HEK293 (cell line): ENCODE measurements around the gene UBAC2.

ENCODE experiments used
- CTCF ChIA-PET: fragments of 350-600 bp; formaldehyde crosslinking; extraction: SDS; loops from one replicate; lab custom pipeline; 2021; ENCODE audit warnings: antibody characterized with exemption; lab: Yijun Ruan, JAX
- POLR2A ChIA-PET: fragments of 300-600 bp; formaldehyde crosslinking; extraction: SDS; loops from one replicate; lab custom pipeline; 2020; ENCODE audit warnings: antibody characterized with exemption, inconsistent platforms; lab: Yijun Ruan, JAX
- H3K27ac ChIP-seq: fragments of 200-500 bp; sonication (Bioruptor generic); 2 replicates; pipeline ENCODE4 v1.5.1; 2014; ENCODE audit warnings: low read depth, low read length, control low read depth, inconsistent platforms; ENCODE audit errors: extremely low read depth
- H3K36me3 ChIP-seq, 2 experiments: fragments of 200-500 bp in 1 of 2; sonication (Bioruptor generic) in 1 of 2; 1 replicate in 1 of 2; 2 replicates in 1 of 2; pipeline ENCODE4 v1.5.1; 2014 to 2017; ENCODE audit warnings: inconsistent platforms in 2 of 2, low read length in 2 of 2; ENCODE audit not compliant: control insufficient read depth in 2 of 2, insufficient read depth in 1 of 2
- H3K4me1 ChIP-seq: fragments of 200-500 bp; sonication (Bioruptor generic); 2 replicates; pipeline ENCODE4 v1.5.1; 2014; ENCODE audit warnings: mild to moderate bottlenecking, low read length, inconsistent platforms; ENCODE audit not compliant: control insufficient read depth, insufficient read depth
- H3K4me3 ChIP-seq: 2 replicates; pipeline ENCODE4 v1.5.1; 2011; ENCODE audit warnings: low read depth, mild to moderate bottlenecking, control low read depth, low read length, moderate library complexity
- H3K9me3 ChIP-seq: fragments of 200-500 bp; sonication (Bioruptor generic); 2 replicates; pipeline ENCODE4 v1.5.1; 2014; ENCODE audit warnings: low read depth, low read length, inconsistent platforms; ENCODE audit not compliant: control insufficient read depth, insufficient read depth
- ELK4 ChIP-seq: IDR thresholded peaks from 2 replicates; pipeline ENCODE4 v1.6.1; 2011; ENCODE audit warnings: mild to moderate bottlenecking, low read depth, low read length, borderline replicate concordance
- KLF17 ChIP-seq: fragments of 450-650 bp; formaldehyde crosslinking; IDR thresholded peaks from 2 replicates; pipeline ENCODE4 v1.5.1; 2016; ENCODE audit warnings: missing biosample characterization, missing genetic modification characterization
- PRDM1 ChIP-seq: fragments of 450-650 bp; formaldehyde crosslinking; IDR thresholded peaks from 2 replicates; pipeline ENCODE4; 2016; ENCODE audit warnings: missing biosample characterization, missing genetic modification characterization
- REST ChIP-seq: fragments of 450-650 bp; formaldehyde crosslinking; IDR thresholded peaks from 2 replicates; pipeline ENCODE4 v1.5.1; 2016; ENCODE audit warnings: missing biosample characterization, missing genetic modification characterization
- SCRT1 ChIP-seq: fragments of 450-650 bp; formaldehyde crosslinking; IDR thresholded peaks from 2 replicates; pipeline ENCODE4 v1.5.1; 2016; ENCODE audit warnings: missing biosample characterization, missing genetic modification characterization, borderline replicate concordance
- ZBTB17 ChIP-seq: fragments of 450-650 bp; formaldehyde crosslinking; IDR thresholded peaks from 2 replicates; pipeline ENCODE4 v1.5.1; 2016; ENCODE audit warnings: missing biosample characterization, missing genetic modification characterization
- ZBTB20 ChIP-seq: fragments of 450-650 bp; formaldehyde crosslinking; IDR thresholded peaks from 2 replicates; pipeline ENCODE4 v1.5.1; 2016; ENCODE audit warnings: missing biosample characterization, missing genetic modification characterization
- ZBTB26 ChIP-seq: fragments of 450-650 bp; formaldehyde crosslinking; optimal IDR thresholded peaks from 2 replicates; pipeline ENCODE3; 2016; ENCODE audit warnings: missing biosample characterization, mild to moderate bottlenecking, missing genetic modification characterization
- ZBTB8A ChIP-seq: fragments of 450-650 bp; formaldehyde crosslinking; IDR thresholded peaks from 2 replicates; pipeline ENCODE4 v1.5.1; 2016; ENCODE audit warnings: missing biosample characterization, missing genetic modification characterization
- ZNF133 ChIP-seq: fragments of 450-650 bp; formaldehyde crosslinking; IDR thresholded peaks from 2 replicates; pipeline ENCODE4 v1.5.1; 2016; ENCODE audit warnings: missing biosample characterization, missing genetic modification characterization
- ZNF26 ChIP-seq: fragments of 450-650 bp; formaldehyde crosslinking; IDR thresholded peaks from 2 replicates; pipeline ENCODE4 v1.5.1; 2016; ENCODE audit warnings: missing biosample characterization, missing genetic modification characterization
- ZNF280D ChIP-seq: fragments of 450-650 bp; formaldehyde crosslinking; IDR thresholded peaks from 2 replicates; pipeline ENCODE4 v1.5.1; 2016; ENCODE audit warnings: missing biosample characterization, missing genetic modification characterization
- ZNF335 ChIP-seq: fragments of 450-650 bp; formaldehyde crosslinking; conservative IDR thresholded peaks from 2 replicates; pipeline ENCODE4 v1.5.1; 2016; ENCODE audit warnings: missing biosample characterization, missing genetic modification characterization
- ZNF513 ChIP-seq: fragments of 450-650 bp; IDR thresholded peaks from 2 replicates; pipeline ENCODE4 v1.5.1; 2018; ENCODE audit warnings: missing biosample characterization, missing genetic modification characterization
- ZNF521 ChIP-seq: fragments of 450-650 bp; formaldehyde crosslinking; IDR thresholded peaks from 2 replicates; pipeline ENCODE4 v1.5.1; 2017; ENCODE audit warnings: missing biosample characterization, mild to moderate bottlenecking, missing genetic modification characterization
- ZNF571 ChIP-seq: fragments of 450-650 bp; formaldehyde crosslinking; IDR thresholded peaks from 2 replicates; pipeline ENCODE4 v1.5.0; 2017; ENCODE audit warnings: missing biosample characterization, missing genetic modification characterization
- ZNF626 ChIP-seq: fragments of 450-650 bp; sonication (Bioruptor Pico); formaldehyde crosslinking; IDR thresholded peaks from 2 replicates; pipeline ENCODE4 v1.5.1; 2018; ENCODE audit warnings: missing biosample characterization, missing genetic modification characterization, inconsistent platforms
- ZNF843 ChIP-seq: fragments of 450-650 bp; formaldehyde crosslinking; IDR thresholded peaks from 2 replicates; pipeline ENCODE4 v1.5.1; 2016; ENCODE audit warnings: missing biosample characterization, missing genetic modification characterization
- ZSCAN4 ChIP-seq: fragments of 450-650 bp; formaldehyde crosslinking; IDR thresholded peaks from 2 replicates; pipeline ENCODE4 v1.5.1; 2017; ENCODE audit warnings: missing biosample characterization, missing genetic modification characterization

UBAC2 gene

GRCh38 chr13:99331881-99332293 is 131.2 kb downstream of the UBAC2 start (continued):
- TF ChIP-seq ELK4 = no peak
- no peak for TF ChIP-seq KLF17
- TF ChIP-seq ZNF571 (tag by site-specific recombination) = no peak

- TF ChIP-seq REST (tag by site-specific recombination) = no peak
- TF ChIP-seq ZNF26 (tag by site-specific recombination) = no peak
- TF ChIP-seq ZNF513 (tag by site-specific recombination) = no peak
- TF ChIP-seq ZBTB8A (tag by site-specific recombination) = no peak
- TF ChIP-seq PRDM1 (tag by site-specific recombination) = no peak
- no peak for TF ChIP-seq ZNF335 (tag by site-specific recombination)
- no peak for TF ChIP-seq ZNF843 (tag by site-specific recombination)
- no peak for TF ChIP-seq SCRT1
- TF ChIP-seq ZNF521 (tag by site-specific recombination) = no peak
- TF ChIP-seq KLF17 = no peak
- no peak for TF ChIP-seq ZNF280D
- no peak for TF ChIP-seq ZSCAN4 (tag by site-specific recombination)
- TF ChIP-seq ZNF626 (tag by site-specific recombination) = no peak
- TF ChIP-seq ZBTB20 (tag by site-specific recombination) = no peak
- TF ChIP-seq ZBTB26 (tag by site-specific recombination) = no peak
- TF ChIP-seq ZBTB17 (tag by site-specific recombination) = no peak
- TF ChIP-seq ZNF133 = no peak
- peaks cover 0 to 8% of the 10 kb centered on the region in 2 experiments; a peak in 1 of 3 replicates for H3K36me3 ChIP-seq
- no peak overlapping the region for H3K4me3 ChIP-seq
- H3K4me1 ChIP-seq = no peaks in the 10 kb centered on the region
- H3K27ac ChIP-seq = no peak overlapping the region
- ChIA-PET POLR2A (no interaction called here), CTCF (interaction anchor here (0.6 kb wide), 1 partner anchor 225 kb away, joined by 3 read pairs; no protein-coding TSS in a partner anchor)
- H3K9me3 ChIP-seq = no peaks in the 10 kb centered on the region
Observed at GRCh38 chr13:99332456-99332855, 131.8 kb downstream of the UBAC2 start.
